H54 (cell line): ENCODE measurements around the gene AXIN1.

ENCODE experiments used
- DNase-seq: peaks from one replicate; pipeline ENCODE4 v3.0.0; 2011; ENCODE audit warnings: low spot score, mixed read lengths; ENCODE audit not compliant: insufficient read length
- FAIRE-seq: peaks from 3 replicates; lab custom pipeline; 2011; peaks lifted over from hg19 to GRCh38; lab: Jason Lieb, UNC
- POLR2A ChIP-seq: IDR thresholded peaks from 2 replicates; pipeline ENCODE4 v1.6.1; 2011; ENCODE audit warnings: low read depth, mild to moderate bottlenecking, low read length

The AXIN1 gene

GRCh38 chr16:281660-282255 is 70.8 kb downstream of the AXIN1 start:
- DNase-seq: no peak
- no peak for FAIRE-seq

GRCh38 chr16:280991-281659 is 71.4 kb downstream of the AXIN1 start:
- DNase-seq: no peak
- no peak for TF ChIP-seq POLR2A
- no peak for FAIRE-seq

More at GRCh38 chr16:281660-282255, 70.8 kb downstream of the AXIN1 start:
- no peak for TF ChIP-seq POLR2A

GRCh38 chr16:280552-280951 is 72.0 kb downstream of the AXIN1 start, which contains the start of gene ARHGDIG:
ARHGDIG (plus strand) TSS chr16:280591; CDS start chr16:280681, 90 bp downstream.
- no peak for FAIRE-seq
- TF ChIP-seq POLR2A: no peak
- no peak for DNase-seq

GRCh38 chr16:280005-280460 is 72.5 kb downstream of the AXIN1 start:
- no peak for TF ChIP-seq POLR2A
- FAIRE-seq (no peak), DNase-seq (no peak)

GRCh38 chr16:279531-279930 is 73.0 kb downstream of the AXIN1 start:
- FAIRE-seq (no peak), DNase-seq (no peak)
- TF ChIP-seq POLR2A: no peak

GRCh38 chr16:278863-279366 is 73.6 kb downstream of the AXIN1 start:
- DNase-seq (peak; percentile 92), FAIRE-seq (peak; percentile 80)
- no peak for TF ChIP-seq POLR2A

- FAIRE-seq: no peak
- no peak for TF ChIP-seq POLR2A
- DNase-seq: no peak
Observed at GRCh38 chr16:276426-277077, 76.0 kb downstream of the AXIN1 start.

- DNase-seq (no peak), FAIRE-seq (no peak)
- TF ChIP-seq POLR2A: no peak
Observed at GRCh38 chr16:275786-276232, 76.7 kb downstream of the AXIN1 start, which contains the start of gene RGS11. RGS11 (minus strand) TSS chr16:275944; CDS start chr16:275911, 33 bp downstream.

- no peak for TF ChIP-seq POLR2A
- DNase-seq: no peak
- no peak for FAIRE-seq
Observed at GRCh38 chr16:275041-275641, 77.4 kb downstream of the AXIN1 start.

- TF ChIP-seq POLR2A: no peak
- FAIRE-seq (no peak), DNase-seq (peak; percentile 69)
Observed at GRCh38 chr16:273547-274421, 78.7 kb downstream of the AXIN1 start.

GRCh38 chr16:272633-273546 is 79.6 kb downstream of the AXIN1 start:
- DNase-seq (no peak), FAIRE-seq (no peak)
- TF ChIP-seq POLR2A: no peak

- TF ChIP-seq POLR2A: no peak
- no peak for DNase-seq
Observed at GRCh38 chr16:270381-271255, 81.9 kb downstream of the AXIN1 start.

More at GRCh38 chr16:270381-271255, 81.9 kb downstream of the AXIN1 start:
- no peak for FAIRE-seq
